Trophoblast cell (in vitro differentiated cells and primary cell): Measurements from ENCODE around the gene P2RY13.

Source experiments
- DNase-seq, 2 donors: peaks; one replicate each; pipeline ENCODE4 v3.0.0-alpha.2; 2016
- H2AFZ ChIP-seq: 2 replicates; pipeline ENCODE4 v1.6.1; 2013; ENCODE audit warnings: low read length, moderate library complexity, mild to moderate bottlenecking; ENCODE audit not compliant: insufficient read depth, poor library complexity
- H2AK5ac ChIP-seq: 2 replicates; pipeline ENCODE4 v1.6.1; 2013; ENCODE audit warnings: mild to moderate bottlenecking, low read length
- H2BK120ac ChIP-seq: 2 replicates; pipeline ENCODE4 v1.6.1; 2013; ENCODE audit warnings: low read length, mild to moderate bottlenecking, moderate library complexity; ENCODE audit not compliant: insufficient read depth, poor library complexity
- H2BK12ac ChIP-seq: 2 replicates; pipeline ENCODE4 v1.6.1; 2013; ENCODE audit warnings: mild to moderate bottlenecking, low read length, moderate library complexity
- H2BK5ac ChIP-seq: 2 replicates; pipeline ENCODE4 v1.6.1; 2013; ENCODE audit warnings: low read length, low read depth, moderate library complexity, mild to moderate bottlenecking; ENCODE audit not compliant: poor library complexity
- H3K14ac ChIP-seq: 2 replicates; pipeline ENCODE4 v1.6.1; 2013; ENCODE audit warnings: mild to moderate bottlenecking, low read length
- H3K18ac ChIP-seq: 2 replicates; pipeline ENCODE4 v1.6.1; 2013; ENCODE audit warnings: mild to moderate bottlenecking, low read length
- H3K23ac ChIP-seq: 2 replicates; pipeline ENCODE4 v1.6.1; 2013; ENCODE audit warnings: low read length
- H3K27ac ChIP-seq: 2 replicates; pipeline ENCODE4 v1.5.1; 2013; ENCODE audit warnings: low read depth, mild to moderate bottlenecking, inconsistent platforms, low read length, moderate library complexity
- H3K27me3 ChIP-seq: 2 replicates; pipeline ENCODE4 v1.6.1; 2013; ENCODE audit warnings: inconsistent platforms, mild to moderate bottlenecking, low read length, moderate library complexity; ENCODE audit not compliant: insufficient read depth
- H3K36me3 ChIP-seq, 2 experiments: 1 replicate in 1 of 2; 2 replicates in 1 of 2; pipeline ENCODE4 v1.6.1; 2013; ENCODE audit warnings: low read length in 2 of 2, mild to moderate bottlenecking in 2 of 2, moderate library complexity in 1 of 2; ENCODE audit not compliant: insufficient read depth in 2 of 2, control insufficient read depth in 1 of 2
- H3K4ac ChIP-seq: 2 replicates; pipeline ENCODE4 v1.6.1; 2013; ENCODE audit warnings: low read depth, mild to moderate bottlenecking, low read length, moderate library complexity
- H3K4me1 ChIP-seq, 2 experiments: 1 replicate in 1 of 2; 2 replicates in 1 of 2; pipeline ENCODE4 v1.6.1; 2013; ENCODE audit warnings: low read length in 2 of 2, mild to moderate bottlenecking in 2 of 2, moderate library complexity in 1 of 2; ENCODE audit not compliant: insufficient read depth in 2 of 2, control insufficient read depth in 1 of 2
- H3K4me2 ChIP-seq: 2 replicates; pipeline ENCODE4 v1.6.1; 2013; ENCODE audit warnings: inconsistent platforms, mild to moderate bottlenecking, low read length, moderate library complexity
- H3K4me3 ChIP-seq: 2 replicates; pipeline ENCODE4 v1.5.1; 2013; ENCODE audit warnings: mild to moderate bottlenecking, low read depth, low read length, inconsistent platforms
- H3K79me1 ChIP-seq: one replicate; pipeline ENCODE4 v1.6.1; 2013; ENCODE audit warnings: low read length
- H3K79me2 ChIP-seq: 2 replicates; pipeline ENCODE4 v1.6.1; 2013; ENCODE audit warnings: low read length, mild to moderate bottlenecking; ENCODE audit not compliant: control insufficient read depth, insufficient read depth, poor library complexity
- H3K9ac ChIP-seq: 2 replicates; pipeline ENCODE4 v1.6.1; 2013; ENCODE audit warnings: mild to moderate bottlenecking, low read length
- H3K9me3 ChIP-seq: 2 replicates; pipeline ENCODE4 v1.6.1; 2013; ENCODE audit warnings: low read depth, mild to moderate bottlenecking, control low read depth, inconsistent platforms, low read length; ENCODE audit not compliant: insufficient read depth
- H4K12ac ChIP-seq: 2 replicates; pipeline ENCODE4 v1.6.1; 2013; ENCODE audit warnings: low read depth, mild to moderate bottlenecking, low read length, moderate library complexity
- H4K8ac ChIP-seq: 2 replicates; pipeline ENCODE4 v1.6.1; 2013; ENCODE audit warnings: low read depth, mild to moderate bottlenecking, low read length, moderate library complexity
- H4K91ac ChIP-seq: one replicate; pipeline ENCODE4 v1.6.1; 2013; ENCODE audit warnings: low read depth, mild to moderate bottlenecking, low read length, moderate library complexity
- WGBS: extraction: QIAGEN DNeasy Blood & Tissue Kit; methylation state at CpG from one replicate; pipeline ENCODE4 v1.1.7; 2013; ENCODE audit warnings: missing lambda C conversion rate; ENCODE audit not compliant: insufficient read length, insufficient coverage; ENCODE audit errors: extremely low coverage; 5-methylcytosine and 5-hydroxymethylcytosine counted together

P2RY13 gene

GRCh38 chr3:151309566-151309965 is 19.8 kb downstream of the P2RY13 start:
- Histone ChIP-seq H3K79me2 (peaks cover 7% of the 10 kb centered on the region), H3K18ac (peak overlapping the region; percentile 61), H3K4ac (no peak overlapping the region), H3K9me3 (no peaks in the 10 kb centered on the region), H2BK5ac (no peak overlapping the region), H2BK12ac (no peak overlapping the region), H3K4me1 (peaks cover 17 to 24% of the 10 kb centered on the region in 2 experiments), H3K9ac (no peak overlapping the region), H3K27me3 (no peaks in the 10 kb centered on the region), H3K36me3 (peaks cover 3 to 4% of the 10 kb centered on the region in 2 experiments), H3K79me1 (peaks cover 17% of the 10 kb centered on the region), H3K14ac (no peak overlapping the region), H2AK5ac (no peak overlapping the region), H2BK120ac (no peak overlapping the region), H4K91ac (no peak overlapping the region), H4K8ac (no peak overlapping the region), H3K4me3 (no peak overlapping the region), H3K23ac (no peak overlapping the region), H4K12ac (no peak overlapping the region), H2AFZ (no peak overlapping the region), H3K4me2 (no peak overlapping the region), H3K27ac (no peak overlapping the region)
- peak; percentile 57 to 81 for DNase-seq
- WGBS = no CpG with 5 or more reads among the region's 2 CpGs

GRCh38 chr3:151307583-151308488 is 21.5 kb downstream of the P2RY13 start:
- H2BK12ac ChIP-seq = no peak overlapping the region
- H3K4me2 ChIP-seq = no peak overlapping the region
- no CpG with 5 or more reads among the region's 1 CpG for WGBS
- peaks cover 7% of the 10 kb centered on the region for H3K79me2 ChIP-seq
- no peak overlapping the region for H3K23ac ChIP-seq
- H2AK5ac ChIP-seq = no peak overlapping the region
- H3K79me1 ChIP-seq = peaks cover 16% of the 10 kb centered on the region
- H2AFZ ChIP-seq = no peak overlapping the region
- H3K14ac ChIP-seq = no peak overlapping the region
- H4K91ac ChIP-seq = no peak overlapping the region
- H4K8ac ChIP-seq = no peak overlapping the region
- no peak overlapping the region for H3K4ac ChIP-seq
- DNase-seq = peak in 1 of 2 donors; percentile 66
- H3K27me3 ChIP-seq = no peaks in the 10 kb centered on the region
- H2BK5ac ChIP-seq = no peak overlapping the region
- H3K27ac ChIP-seq = no peak overlapping the region
- no peak overlapping the region for H4K12ac ChIP-seq
- H3K4me3 ChIP-seq = no peak overlapping the region
- H3K9me3 ChIP-seq = no peaks in the 10 kb centered on the region
- no peak overlapping the region for H2BK120ac ChIP-seq
- H3K9ac ChIP-seq = no peak overlapping the region
- no peak overlapping the region for H3K18ac ChIP-seq
- peaks cover 21 to 25% of the 10 kb centered on the region in 2 experiments for H3K4me1 ChIP-seq
- peaks cover 3 to 4% of the 10 kb centered on the region in 2 experiments for H3K36me3 ChIP-seq

- H3K27ac ChIP-seq = no peak overlapping the region
- no peak overlapping the region for H2AK5ac ChIP-seq
- no peak overlapping the region for H4K12ac ChIP-seq
- H4K8ac ChIP-seq = no peak overlapping the region
- no peak overlapping the region for H3K4ac ChIP-seq
- H2BK120ac ChIP-seq = no peak overlapping the region
- no peak overlapping the region for H2BK5ac ChIP-seq
- H3K4me2 ChIP-seq = no peak overlapping the region
- H3K4me3 ChIP-seq = no peak overlapping the region
- no peak overlapping the region for H3K9ac ChIP-seq
- peaks cover 3 to 4% of the 10 kb centered on the region in 2 experiments for H3K36me3 ChIP-seq
- H3K18ac ChIP-seq = no peak overlapping the region
- peak; percentile 11 to 53 for DNase-seq
- no peak overlapping the region for H2AFZ ChIP-seq
- peaks cover 7% of the 10 kb centered on the region for H3K79me2 ChIP-seq
- no peaks in the 10 kb centered on the region for H3K27me3 ChIP-seq
- H3K4me1 ChIP-seq = peaks cover 21 to 25% of the 10 kb centered on the region in 2 experiments
- no peak overlapping the region for H3K23ac ChIP-seq
- H4K91ac ChIP-seq = no peak overlapping the region
- H3K79me1 ChIP-seq = peaks cover 16% of the 10 kb centered on the region
- H2BK12ac ChIP-seq = no peak overlapping the region
- H3K9me3 ChIP-seq = no peaks in the 10 kb centered on the region
- H3K14ac ChIP-seq = no peak overlapping the region
These were observed 22.2 kb downstream of the P2RY13 start for GRCh38 chr3:151307131-151307530.

DNA sequence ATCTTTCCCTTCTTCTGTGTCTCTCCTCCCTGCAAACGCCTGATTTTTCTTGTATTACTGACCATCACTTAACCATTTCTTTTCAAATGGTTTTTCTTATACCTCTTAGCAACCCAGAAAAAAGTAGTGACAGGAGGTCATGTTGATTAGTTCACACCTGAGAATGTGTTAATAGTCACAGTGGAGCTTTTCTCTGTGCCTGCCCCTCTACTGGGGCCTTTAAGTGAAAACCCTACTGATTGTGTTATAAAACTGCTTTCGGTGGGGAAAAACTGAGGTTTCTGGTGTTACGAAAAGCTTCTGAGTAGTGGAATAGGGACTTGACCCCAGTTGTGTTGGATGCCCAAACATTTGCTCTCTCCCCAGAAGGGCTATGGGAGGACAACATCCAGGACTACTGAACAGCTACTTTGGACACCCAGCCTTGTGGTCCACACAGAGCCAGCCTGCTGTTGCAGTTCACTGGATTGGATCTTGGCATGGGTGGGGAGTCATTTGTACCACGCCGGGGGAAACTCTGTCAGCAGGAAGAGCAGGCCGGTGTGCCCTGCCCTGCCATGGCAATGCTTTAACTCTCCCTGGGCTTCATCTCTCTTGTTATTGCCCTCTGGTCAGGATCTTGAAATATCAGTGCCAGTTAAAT is 23.1 kb downstream of the P2RY13 start:
- Histone ChIP-seq H3K27ac (peak overlapping the region; percentile 94), H2BK5ac (peak overlapping the region; percentile 50), H3K9ac (no peak overlapping the region), H4K8ac (peak overlapping the region; percentile 83), H4K91ac (peak overlapping the region; percentile 83), H3K4me1 (peaks cover 21 to 25% of the 10 kb centered on the region in 2 experiments), H3K79me1 (peaks cover 16% of the 10 kb centered on the region), H3K14ac (peak overlapping the region; percentile 94), H2AFZ (no peak overlapping the region), H3K23ac (peak overlapping the region; percentile 88), H3K9me3 (no peaks in the 10 kb centered on the region), H3K4me3 (no peak overlapping the region), H3K18ac (peak overlapping the region; percentile 95), H3K36me3 (peaks cover 3 to 4% of the 10 kb centered on the region in 2 experiments), H3K79me2 (peaks cover 7% of the 10 kb centered on the region), H3K27me3 (no peaks in the 10 kb centered on the region), H2AK5ac (peak overlapping the region; percentile 97), H3K4ac (peak overlapping the region; percentile 97), H2BK120ac (peak overlapping the region; percentile 96), H2BK12ac (peak overlapping the region; percentile 99), H3K4me2 (no peak overlapping the region), H4K12ac (no peak overlapping the region)
- no peak for DNase-seq
- no CpG with 5 or more reads among the region's 6 CpGs for WGBS
